Erythroblast (primary cell): ENCODE results near the gene SMIM28.

Source experiments
- GATA1 ChIP-seq: IDR thresholded peaks from 2 replicates; pipeline ENCODE4 v1.6.1; 2011; ENCODE audit warnings: low read depth, mild to moderate bottlenecking, control low read depth, low read length, moderate library complexity
- POLR2A ChIP-seq: IDR thresholded peaks from 2 replicates; pipeline ENCODE4 v1.6.1; 2011; ENCODE audit warnings: mild to moderate bottlenecking, low read length

- TF ChIP-seq POLR2A (no peak), GATA1 (no peak)
Measured at GRCh38 chr6:138417493-138418117, 39.9 kb downstream of the SMIM28 start.
